Renal cortex interstitium (tissue), 11 donors: ENCODE data around the gene AKNA. TPM values are rescaled to one million over a fixed set of nuclear protein-coding genes. Genes with fewer than 3 reads are reported as not detected.
A peak's percentile ranks its signal among the peaks of the same experiment; 100 is the strongest.

Source experiments
- DNase-seq, 11 donors: peaks; one replicate each; pipeline ENCODE4 v3.0.0-alpha.2; 2013; ENCODE audit warnings: low read depth in 9 of 11, low spot score in 4 of 11; ENCODE audit errors: extremely low read depth in 1 of 11
- polyA plus RNA-seq, 3 donors: library from polyadenylated mRNA; unstranded; fragments of 120-200 nt; gene quantifications; one replicate each; pipeline ENCODE4 v1.2.1, GENCODE V29; 2013; ENCODE audit not compliant: insufficient read length in 3 of 3

The AKNA gene
- polyA plus RNA-seq, 3 donors = 10.7 to 14.2 (median 13.3) TPM

DNA sequence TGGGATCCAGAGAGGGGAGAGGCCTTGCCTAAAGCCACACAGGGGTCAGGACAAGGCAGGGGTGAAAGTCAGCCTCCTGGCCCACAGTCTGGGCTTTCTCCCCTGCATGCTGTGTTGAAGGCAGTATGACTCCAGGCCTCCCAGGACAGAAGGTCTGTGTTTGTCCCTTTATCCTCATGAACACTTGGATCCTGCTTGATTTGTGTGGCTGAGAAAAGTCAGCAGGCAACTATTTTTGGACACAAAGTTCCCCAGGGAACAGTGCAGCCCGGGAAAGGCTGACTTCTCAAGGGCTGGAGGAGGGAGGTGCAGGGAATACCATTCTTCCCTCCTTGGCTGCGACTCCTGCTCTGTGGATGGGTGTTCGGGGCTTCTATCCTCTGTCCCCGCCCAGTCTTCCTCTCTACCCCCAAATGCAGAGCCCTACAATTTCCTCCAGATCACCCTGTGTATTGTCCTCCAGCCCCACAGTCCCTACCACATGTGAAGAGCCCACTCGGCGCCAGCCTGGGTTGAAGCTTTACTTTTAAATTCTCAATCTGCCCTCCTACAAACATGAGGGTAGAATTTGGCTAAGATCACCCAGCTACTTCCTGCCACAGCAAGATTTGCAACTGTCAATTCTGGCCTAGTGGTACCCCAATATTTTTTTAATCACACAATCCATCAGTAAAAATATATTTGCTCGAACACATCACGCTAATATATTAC lies 4.1 kb downstream of the AKNA start:
- DNase-seq = no peak

- no peak for DNase-seq
These were observed 4.9 kb downstream of the AKNA start for GRCh38 chr9:114382699-114383520.

- no peak for DNase-seq
These were observed 8.9 kb downstream of the AKNA start for GRCh38 chr9:114378883-114379282.

DNA sequence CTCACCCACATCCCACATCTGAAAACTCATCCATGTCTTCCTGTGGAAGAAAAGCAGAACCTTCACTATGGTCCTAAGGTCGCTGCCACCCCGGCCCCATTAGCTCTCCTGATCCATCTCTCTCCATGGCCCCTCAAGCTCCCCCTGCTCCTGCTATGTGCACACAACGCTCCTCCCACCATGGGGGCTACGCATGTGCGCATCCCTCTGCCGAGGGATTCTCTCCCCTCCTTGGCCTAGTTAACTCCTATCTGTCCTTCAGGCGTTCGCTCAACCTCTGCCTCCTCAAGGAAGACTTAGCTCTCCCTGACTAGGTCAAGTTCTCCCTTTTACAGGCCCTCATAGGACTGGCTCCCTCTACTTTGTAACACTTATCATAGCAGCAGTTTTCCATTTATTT lies 9.8 kb downstream of the AKNA start:
- no peak for DNase-seq

- no peak for DNase-seq
These were observed 11.0 kb downstream of the AKNA start for GRCh38 chr9:114376586-114377445.

DNA sequence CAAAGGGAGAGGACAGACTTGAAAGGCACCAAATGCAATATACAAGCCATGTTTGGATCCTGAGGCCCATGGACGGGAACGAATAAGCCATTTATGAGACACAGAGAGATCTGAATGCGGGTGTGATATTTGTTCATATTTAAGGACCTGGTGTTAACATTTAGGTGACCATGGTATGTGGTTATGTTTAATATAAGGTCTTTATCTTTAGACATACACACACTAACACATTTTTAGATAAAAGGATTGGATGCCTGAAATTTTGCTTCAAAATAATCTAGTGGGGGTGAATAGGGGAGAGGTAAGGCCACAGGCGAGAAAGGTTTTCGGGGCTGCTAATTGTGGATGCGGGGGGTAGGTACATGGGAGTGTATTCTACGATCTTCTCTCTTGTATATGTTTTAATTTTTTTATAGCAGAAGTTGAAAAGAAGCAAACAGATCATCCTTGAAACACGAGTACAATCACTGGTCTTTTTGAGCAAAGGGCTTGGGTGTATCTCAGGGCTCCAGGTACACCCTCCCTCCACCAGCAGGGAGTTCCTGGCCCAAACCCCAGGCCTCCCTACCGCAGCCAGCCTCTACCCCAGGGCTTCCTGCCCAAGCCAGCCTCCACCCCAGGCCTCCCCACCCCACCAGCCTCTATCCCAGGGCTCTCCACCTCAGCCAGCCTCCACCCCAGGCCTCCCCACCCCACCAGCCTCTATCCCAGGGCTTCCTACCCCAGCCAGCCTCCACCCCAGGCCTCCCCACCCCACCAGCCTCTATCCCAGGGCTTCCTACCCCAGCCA lies 12.2 kb downstream of the AKNA start:
- DNase-seq = no peak

DNA sequence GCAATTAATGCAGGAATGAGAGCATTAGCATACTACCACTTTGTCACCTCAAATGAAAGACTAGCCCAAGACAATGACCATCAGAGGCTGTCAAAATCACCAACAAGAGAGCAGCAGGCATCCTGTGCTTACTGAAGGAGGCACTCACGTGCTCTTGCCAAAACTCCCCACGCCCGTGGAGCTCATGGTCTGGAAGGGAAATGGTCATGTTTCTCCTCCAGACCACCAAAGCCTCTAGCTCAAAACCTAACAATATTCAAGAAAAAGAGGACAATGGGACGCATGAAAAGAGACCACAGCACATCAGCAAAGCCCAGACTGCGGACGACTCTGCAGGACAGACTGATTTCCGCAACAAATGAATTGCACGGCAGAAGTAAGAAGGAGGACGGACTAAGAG lies 12.8 kb downstream of the AKNA start:
- no peak for DNase-seq

DNA sequence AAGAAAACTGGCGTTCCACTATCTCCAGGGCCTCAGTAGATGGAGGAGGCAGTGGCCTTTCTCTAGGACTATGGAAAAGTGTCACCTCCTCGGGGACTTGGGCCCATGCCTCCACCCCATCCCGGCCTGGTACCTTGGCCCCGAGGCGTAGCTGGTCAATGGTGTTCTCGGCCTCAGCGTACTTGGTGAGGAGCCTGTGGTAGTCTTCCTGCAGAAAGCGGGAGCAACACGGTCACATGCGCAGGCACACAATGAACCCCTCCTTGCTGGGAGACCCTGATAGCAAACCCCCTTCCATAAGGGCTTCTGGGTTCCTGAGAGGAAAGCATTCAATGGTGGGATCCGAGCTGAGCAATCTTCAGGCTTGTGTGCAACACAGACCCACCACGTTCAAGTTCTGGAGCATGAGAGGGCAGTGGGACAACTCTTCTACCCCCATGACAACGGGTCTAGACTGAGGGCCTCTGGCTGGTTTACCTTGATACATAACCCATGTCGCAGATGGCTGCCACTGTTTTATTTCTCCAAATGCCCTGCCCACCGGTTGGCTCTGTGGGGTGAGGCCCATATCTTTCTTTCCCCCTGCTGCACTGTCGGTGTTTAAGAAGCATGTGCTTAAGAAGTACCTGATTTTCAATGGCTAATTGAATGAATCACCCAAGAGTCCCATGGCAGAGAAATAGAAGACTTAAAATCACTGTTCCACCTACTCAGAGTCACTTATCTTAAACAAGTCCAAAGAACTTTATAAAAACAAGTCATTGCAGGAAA lies 13.6 kb downstream of the AKNA start:
- DNase-seq = no peak

DNA sequence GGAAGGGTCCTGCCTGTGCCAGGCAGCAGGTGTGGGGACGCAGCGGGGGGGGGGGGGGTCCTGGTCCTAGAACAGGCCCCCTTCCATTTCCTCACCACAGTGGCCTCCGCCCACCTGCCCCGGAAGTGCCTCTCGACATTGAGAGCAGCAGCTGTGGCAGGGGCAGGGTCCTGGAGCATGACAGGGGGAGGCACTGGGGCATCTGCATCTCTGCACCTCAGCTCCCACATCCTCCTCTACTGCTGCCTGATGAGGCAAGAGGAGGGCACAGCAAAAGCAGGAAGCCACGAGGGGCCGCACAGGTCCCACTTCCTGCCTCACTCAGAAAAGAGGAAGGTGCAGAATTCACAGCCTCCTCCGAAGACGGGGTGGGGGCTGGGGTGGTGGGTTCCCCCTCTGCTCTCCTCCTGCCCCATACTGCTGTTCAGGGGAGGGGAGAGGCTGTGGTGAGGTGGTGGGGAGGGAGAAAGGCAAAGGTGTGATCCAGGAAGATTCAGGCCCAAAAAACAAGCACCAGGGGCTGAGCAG lies 14.8 kb downstream of the AKNA start:
- DNase-seq = no peak

GRCh38 chr9:114371973-114372917 lies 15.5 kb downstream of the AKNA start:
- peak in 1 of 11 donors; percentile 39 for DNase-seq

GRCh38 chr9:114371343-114371944 lies 16.3 kb downstream of the AKNA start:
- DNase-seq = no peak

GRCh38 chr9:114370968-114371320 lies 16.8 kb downstream of the AKNA start:
- no peak for DNase-seq

- no peak for DNase-seq
These were observed 17.4 kb downstream of the AKNA start for GRCh38 chr9:114370251-114370967.

DNA sequence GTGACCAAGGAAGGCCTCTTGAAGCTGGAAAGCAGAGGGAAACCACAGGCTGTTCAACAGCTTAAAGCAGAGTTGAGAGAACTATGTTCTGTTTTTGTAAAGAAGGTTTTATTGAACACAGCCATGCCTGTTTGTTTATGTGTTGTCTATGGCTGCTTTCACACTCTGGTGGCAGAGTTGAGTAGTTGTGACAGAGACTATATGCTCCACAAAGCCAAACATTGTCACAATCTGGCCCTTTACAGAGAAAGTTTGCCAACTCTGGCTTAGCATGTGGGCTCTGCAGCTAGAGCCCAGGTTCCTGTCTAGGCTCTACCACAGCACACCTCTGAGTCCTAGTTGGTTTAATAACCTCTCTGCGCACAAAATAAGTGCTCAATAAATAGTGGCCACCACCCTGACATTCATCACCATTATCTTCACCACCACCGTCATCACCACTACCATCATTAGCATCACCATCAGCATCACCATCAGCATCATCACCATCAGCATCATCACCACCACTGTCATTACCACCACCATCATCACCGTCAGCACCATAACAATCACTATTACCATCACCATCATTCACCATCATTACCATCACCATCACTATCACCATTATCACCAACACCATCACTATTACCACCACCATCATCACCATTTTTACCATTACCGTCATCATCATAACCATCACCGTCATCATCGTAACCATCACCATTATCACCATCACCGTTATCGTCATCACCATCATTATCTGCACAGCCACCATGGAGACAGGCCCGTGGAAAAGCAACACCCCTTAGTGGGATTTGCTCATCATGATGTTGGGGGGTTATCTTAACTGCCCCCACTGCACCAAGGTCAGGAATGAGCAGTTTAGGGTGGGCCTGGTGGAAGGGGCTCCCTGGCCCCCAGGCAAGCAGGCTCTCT lies 18.3 kb downstream of the AKNA start:
- DNase-seq = no peak
